ENCODE data around the gene GOLGA1.

The GOLGA1 gene

GRCh38 chr9:124941679-124942561 lies 1.0 kb upstream of the GOLGA1 start:
- peak overlapping the region; percentile 74 for H3K4me3 ChIP-seq (ENCODE audit: low read depth, low read length)
- TF ChIP-seq CTCF (IDR thresholded peaks at IDR 0.05), result no peak
- H3K27ac ChIP-seq, result peak overlapping the region; percentile 85
- H2AFZ ChIP-seq, result peak overlapping the region; percentile 79
- H3K9me3 ChIP-seq (ENCODE audit: control insufficient read depth, low read length), result no peaks in the 10 kb centered on the region
- H3K36me3 ChIP-seq (ENCODE audit: control insufficient read depth, insufficient read depth, low read length), result no peaks in the 10 kb centered on the region
- H3K79me2 ChIP-seq, result no peaks in the 10 kb centered on the region
- peak overlapping the region; percentile 83 for H3K4me2 ChIP-seq (ENCODE audit: low read length)
- no peaks in the 10 kb centered on the region for H3K4me1 ChIP-seq
- no peaks in the 10 kb centered on the region for H3K27me3 ChIP-seq (ENCODE audit: control insufficient read depth, insufficient read depth, low read length)
- peak overlapping the region; percentile 39 for H3K9ac ChIP-seq

- peak overlapping the region; percentile 85 for H3K27ac ChIP-seq
- H3K9me3 ChIP-seq (ENCODE audit: control insufficient read depth, low read length), result no peaks in the 10 kb centered on the region
- H3K79me2 ChIP-seq, result no peaks in the 10 kb centered on the region
- peak overlapping the region; percentile 88 for H3K4me2 ChIP-seq (ENCODE audit: low read length)
- peak overlapping the region; percentile 79 for H2AFZ ChIP-seq
- H3K27me3 ChIP-seq (ENCODE audit: control insufficient read depth, insufficient read depth, low read length), result no peaks in the 10 kb centered on the region
- H3K4me3 ChIP-seq (ENCODE audit: low read depth, low read length), result peak overlapping the region; percentile 85
- no peak for TF ChIP-seq CTCF (IDR thresholded peaks at IDR 0.05)
- H3K9ac ChIP-seq, result peak overlapping the region; percentile 12
- no peaks in the 10 kb centered on the region for H3K36me3 ChIP-seq (ENCODE audit: control insufficient read depth, insufficient read depth, low read length)
- no peaks in the 10 kb centered on the region for H3K4me1 ChIP-seq
Measured at GRCh38 chr9:124940521-124940893, 376 bp downstream of the GOLGA1 start.

GRCh38 chr9:124939944-124940343 lies 939 bp downstream of the GOLGA1 start:
- Histone ChIP-seq H3K9me3 (ENCODE audit: control insufficient read depth, low read length) (no peaks in the 10 kb centered on the region), H2AFZ (peak overlapping the region; percentile 79), H3K4me2 (ENCODE audit: low read length) (peak overlapping the region; percentile 88), H3K4me1 (no peaks in the 10 kb centered on the region), H3K4me3 (ENCODE audit: low read depth, low read length) (peak overlapping the region; percentile 85), H3K79me2 (no peaks in the 10 kb centered on the region), H3K27ac (peak overlapping the region; percentile 85), H3K9ac (no peak overlapping the region), H3K27me3 (ENCODE audit: control insufficient read depth, insufficient read depth, low read length) (no peaks in the 10 kb centered on the region), H3K36me3 (ENCODE audit: control insufficient read depth, insufficient read depth, low read length) (no peaks in the 10 kb centered on the region)
- no peak for TF ChIP-seq CTCF (IDR thresholded peaks at IDR 0.05)

- H3K4me2 ChIP-seq (ENCODE audit: low read length), result no peak overlapping the region
- H2AFZ ChIP-seq, result no peak overlapping the region
- H3K27me3 ChIP-seq (ENCODE audit: control insufficient read depth, insufficient read depth, low read length), result no peaks in the 10 kb centered on the region
- no peaks in the 10 kb centered on the region for H3K36me3 ChIP-seq (ENCODE audit: control insufficient read depth, insufficient read depth, low read length)
- H3K27ac ChIP-seq, result no peak overlapping the region
- H3K4me1 ChIP-seq, result no peaks in the 10 kb centered on the region
- TF ChIP-seq CTCF (IDR thresholded peaks at IDR 0.05), result no peak
- H3K9ac ChIP-seq, result no peak overlapping the region
- H3K9me3 ChIP-seq (ENCODE audit: control insufficient read depth, low read length), result no peaks in the 10 kb centered on the region
- no peak overlapping the region for H3K4me3 ChIP-seq (ENCODE audit: low read depth, low read length)
- H3K79me2 ChIP-seq, result no peaks in the 10 kb centered on the region
Measured at GRCh38 chr9:124934290-124934689, 6.6 kb downstream of the GOLGA1 start.

GRCh38 chr9:124932333-124932732 lies 8.6 kb downstream of the GOLGA1 start:
- Histone ChIP-seq H3K27me3 (ENCODE audit: control insufficient read depth, insufficient read depth, low read length) (no peaks in the 10 kb centered on the region), H2AFZ (no peak overlapping the region), H3K4me3 (ENCODE audit: low read depth, low read length) (no peak overlapping the region), H3K27ac (no peak overlapping the region), H3K36me3 (ENCODE audit: control insufficient read depth, insufficient read depth, low read length) (no peaks in the 10 kb centered on the region), H3K4me1 (no peaks in the 10 kb centered on the region), H3K9me3 (ENCODE audit: control insufficient read depth, low read length) (no peaks in the 10 kb centered on the region), H3K9ac (no peak overlapping the region), H3K4me2 (ENCODE audit: low read length) (no peak overlapping the region), H3K79me2 (no peaks in the 10 kb centered on the region)
- TF ChIP-seq CTCF (IDR thresholded peaks at IDR 0.05), result no peak

All from parathyroid adenoma (tissue), 2 donors.